Cardiac fibroblast (primary cell): ENCODE results near the gene PTBP1.

Experiments
- DNase-seq, 2 donors: peaks; one replicate each; pipeline versions ENCODE4 v3.0.0 to v3.0.0-alpha.2; 2010; ENCODE audit warnings: low read depth in 2 of 2
- H3K4me3 ChIP-seq, 2 donors: replicated peaks in 1 of 2; 1 replicate in 1 of 2; 2 replicates in 1 of 2; pipeline ENCODE4 v1.5.1; 2011; ENCODE audit warnings: low read depth in 2 of 2, low read length in 2 of 2, mild to moderate bottlenecking in 2 of 2, moderate library complexity in 1 of 2
- CTCF ChIP-seq: IDR thresholded peaks from one replicate; pipeline ENCODE4 v1.5.1; 2011; ENCODE audit warnings: low read depth, mild to moderate bottlenecking, low read length, inconsistent platforms

The PTBP1 gene

GRCh38 chr19:810883-811489 lies 13.7 kb downstream of the PTBP1 start:
- DNase-seq: no peak
- TF ChIP-seq CTCF: no peak
- H3K4me3 ChIP-seq: no peak overlapping the region

- H3K4me3 ChIP-seq: no peak overlapping the region
- no peak for DNase-seq
- no peak for TF ChIP-seq CTCF
Measured at GRCh38 chr19:811506-812048, 14.3 kb downstream of the PTBP1 start.

- DNase-seq: no peak
- TF ChIP-seq CTCF: no peak
- no peak overlapping the region for H3K4me3 ChIP-seq
Measured at GRCh38 chr19:812049-812746, 14.9 kb downstream of the PTBP1 start.

GRCh38 chr19:812747-813218 lies 15.5 kb downstream of the PTBP1 start:
- TF ChIP-seq CTCF: no peak

GRCh38 chr19:813219-814151 lies 16.2 kb downstream of the PTBP1 start:
- no peak overlapping the region for H3K4me3 ChIP-seq
- no peak for TF ChIP-seq CTCF
- no peak for DNase-seq

More at GRCh38 chr19:812747-813218, 15.5 kb downstream of the PTBP1 start:
- no peak for DNase-seq
- no peak overlapping the region for H3K4me3 ChIP-seq
